Glomerular visceral epithelial cell (primary cell): ENCODE data around the gene NEK8.

Source experiments
- DNase-seq: peaks from one replicate; pipeline ENCODE4 v3.0.0-alpha.2; 2016; ENCODE audit errors: extremely low spot score

NEK8 gene

DNA sequence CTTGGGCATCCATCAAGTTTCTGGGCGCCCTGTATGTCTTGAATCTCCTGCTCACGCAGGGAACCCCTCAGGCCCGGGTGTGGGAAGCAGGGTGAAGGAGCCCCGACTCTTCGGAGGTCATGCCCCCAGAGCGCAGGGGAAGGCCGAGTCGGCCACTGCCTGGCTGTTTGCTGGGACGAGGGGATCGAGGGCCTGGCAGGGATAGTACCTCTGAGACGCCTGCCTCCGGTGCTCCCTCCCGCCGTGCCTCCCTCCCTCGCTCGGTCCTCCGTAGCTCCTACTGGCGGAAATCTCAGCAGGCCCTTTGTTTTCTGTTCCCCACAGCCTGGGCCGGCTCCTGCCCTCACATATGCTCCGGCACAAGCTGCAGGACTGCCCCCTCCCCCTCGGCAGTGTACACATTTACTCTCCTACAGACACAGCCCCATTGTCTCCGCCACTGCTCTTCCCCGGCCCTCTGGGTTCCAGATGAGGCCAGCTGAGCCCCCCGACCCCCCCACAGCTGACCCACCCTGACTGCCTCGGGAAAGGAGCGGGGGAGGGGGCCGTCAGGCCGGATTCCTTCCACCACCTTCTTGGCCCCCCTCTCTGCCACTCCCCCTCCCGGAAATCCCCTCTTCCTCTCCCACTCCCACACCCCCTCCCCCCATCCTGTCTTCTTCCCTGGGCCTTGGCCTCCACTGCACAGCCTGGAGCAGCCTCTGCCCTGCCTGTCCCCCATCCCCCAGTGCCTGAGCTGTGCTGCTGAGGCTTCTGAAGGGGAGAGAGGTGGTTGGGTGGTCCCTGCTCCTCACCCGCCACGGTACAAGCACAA, 16.6 kb downstream of the NEK8 start:
- DNase-seq: peak; percentile 51

DNA sequence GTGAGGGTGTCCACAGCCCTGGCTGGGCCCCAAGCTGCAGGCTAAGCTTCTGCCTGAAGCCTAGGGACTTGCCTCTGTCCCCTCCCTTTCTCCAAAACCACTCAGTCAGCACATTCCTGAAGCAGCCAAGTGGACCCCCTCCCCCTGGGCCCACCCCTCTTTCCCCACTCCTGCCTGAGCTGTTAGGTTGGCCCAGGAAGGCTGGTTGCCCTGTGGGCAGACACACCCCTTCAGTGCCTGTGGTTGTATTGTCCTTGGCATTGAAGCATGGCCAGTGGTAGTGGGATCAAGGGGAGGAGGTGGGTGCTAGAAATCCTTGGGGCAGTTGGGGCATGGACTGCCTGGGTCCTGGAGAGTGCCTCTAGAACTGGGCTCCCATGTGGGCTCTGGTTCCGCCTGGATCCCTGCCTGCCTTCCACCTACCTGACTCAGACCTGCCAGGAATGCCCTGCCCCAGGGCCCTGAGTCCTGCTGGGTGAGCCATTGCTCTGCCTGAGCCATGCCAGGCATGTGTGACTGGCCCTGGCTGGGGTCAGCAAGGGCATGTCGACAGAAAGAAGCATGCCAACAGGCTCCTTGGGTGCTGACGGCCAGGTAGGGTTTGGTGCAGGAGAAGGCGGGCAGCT, 17.3 kb downstream of the NEK8 start:
- DNase-seq: peak; percentile 60

DNA sequence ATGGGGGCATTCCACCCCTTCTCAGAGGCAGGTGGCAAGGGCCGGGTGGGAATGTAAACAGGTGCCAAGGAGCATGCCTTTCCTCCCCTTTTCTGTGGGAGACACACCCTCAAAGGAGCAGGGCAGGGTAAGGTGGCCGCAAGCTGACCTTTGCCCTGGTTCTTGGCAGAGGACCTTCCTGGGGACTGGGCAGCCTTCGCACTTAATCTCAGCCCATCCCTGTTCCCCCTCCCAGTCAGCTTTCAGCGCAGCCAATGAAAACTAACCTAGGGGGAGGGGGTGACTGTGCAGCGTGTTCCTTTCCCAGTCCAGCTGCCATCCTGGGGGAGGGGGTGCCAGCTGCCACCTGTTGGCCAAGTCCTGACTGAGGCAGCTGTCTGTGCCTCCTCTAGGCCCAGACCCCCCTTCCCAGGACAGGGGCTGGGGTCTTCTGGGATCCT, 18.0 kb downstream of the NEK8 start:
- DNase-seq: no peak

DNA sequence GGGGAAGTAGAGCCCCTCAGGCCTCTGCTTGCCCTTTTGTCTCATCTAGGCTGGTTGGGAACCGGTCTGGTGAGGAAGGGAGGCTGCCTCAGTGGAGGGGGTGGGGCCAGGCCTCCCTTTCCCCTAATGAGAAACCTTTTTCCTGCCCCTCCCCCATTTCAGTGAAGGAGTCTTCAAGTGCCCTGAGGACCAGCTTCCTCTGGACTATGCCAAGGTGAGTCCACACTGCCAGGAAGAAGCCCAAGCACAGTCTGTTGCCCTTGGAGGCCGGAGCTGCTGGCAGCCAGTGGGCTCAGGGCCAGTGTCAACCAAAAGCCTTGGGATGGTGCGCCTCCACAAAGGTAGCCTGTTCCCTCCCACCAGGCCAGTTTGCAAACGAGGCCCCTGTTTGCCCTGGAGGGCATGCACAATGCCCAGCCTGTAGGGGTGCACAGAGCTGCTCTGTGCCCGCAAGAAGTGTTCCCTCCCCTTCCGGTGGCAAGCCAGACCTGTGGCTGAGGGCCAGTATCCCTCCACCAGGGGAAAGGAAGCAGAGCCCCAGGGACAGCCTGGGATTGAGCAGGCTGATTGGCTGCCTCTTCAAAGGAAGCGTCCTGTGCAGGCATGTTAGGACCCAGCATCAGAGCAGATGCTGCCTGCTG, 18.6 kb downstream of the NEK8 start:
- DNase-seq: no peak

DNA sequence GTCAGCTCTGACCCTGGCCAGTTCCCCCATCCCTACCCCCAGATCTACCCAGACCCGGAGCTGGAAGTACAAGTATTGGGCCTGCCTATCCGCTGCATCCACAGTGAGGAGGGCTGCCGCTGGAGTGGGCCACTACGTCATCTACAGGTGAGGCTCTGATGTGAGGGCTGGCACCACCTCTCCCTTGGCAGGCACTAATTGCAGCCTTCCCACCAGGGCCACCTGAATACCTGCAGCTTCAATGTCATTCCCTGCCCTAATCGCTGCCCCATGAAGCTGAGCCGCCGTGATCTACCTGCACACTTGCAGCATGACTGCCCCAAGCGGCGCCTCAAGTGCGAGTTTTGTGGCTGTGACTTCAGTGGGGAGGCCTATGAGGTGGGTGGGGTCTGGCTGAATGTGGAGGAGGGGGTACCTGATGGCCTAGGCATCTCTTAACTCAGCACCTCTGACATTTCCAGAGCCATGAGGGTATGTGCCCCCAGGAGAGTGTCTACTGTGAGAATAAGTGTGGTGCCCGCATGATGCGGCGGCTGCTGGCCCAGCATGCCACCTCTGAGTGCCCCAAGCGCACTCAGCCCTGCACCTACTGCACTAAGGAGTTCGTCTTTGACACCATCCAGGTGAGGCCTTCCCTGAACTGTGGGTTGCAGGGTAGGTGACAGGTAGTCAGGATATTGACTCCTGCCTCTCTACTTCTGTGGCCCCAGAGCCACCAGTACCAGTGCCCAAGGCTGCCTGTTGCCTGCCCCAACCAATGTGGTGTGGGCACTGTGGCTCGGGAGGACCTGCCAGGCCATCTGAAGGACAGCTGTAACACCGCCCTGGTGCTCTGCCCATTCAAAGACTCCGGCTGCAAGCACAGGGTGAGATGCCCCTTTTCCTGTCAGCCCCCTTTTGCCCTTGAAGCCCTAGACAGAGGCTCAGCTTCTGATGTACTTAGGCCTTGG, 19.5 kb downstream of the NEK8 start:
- no peak for DNase-seq

DNA sequence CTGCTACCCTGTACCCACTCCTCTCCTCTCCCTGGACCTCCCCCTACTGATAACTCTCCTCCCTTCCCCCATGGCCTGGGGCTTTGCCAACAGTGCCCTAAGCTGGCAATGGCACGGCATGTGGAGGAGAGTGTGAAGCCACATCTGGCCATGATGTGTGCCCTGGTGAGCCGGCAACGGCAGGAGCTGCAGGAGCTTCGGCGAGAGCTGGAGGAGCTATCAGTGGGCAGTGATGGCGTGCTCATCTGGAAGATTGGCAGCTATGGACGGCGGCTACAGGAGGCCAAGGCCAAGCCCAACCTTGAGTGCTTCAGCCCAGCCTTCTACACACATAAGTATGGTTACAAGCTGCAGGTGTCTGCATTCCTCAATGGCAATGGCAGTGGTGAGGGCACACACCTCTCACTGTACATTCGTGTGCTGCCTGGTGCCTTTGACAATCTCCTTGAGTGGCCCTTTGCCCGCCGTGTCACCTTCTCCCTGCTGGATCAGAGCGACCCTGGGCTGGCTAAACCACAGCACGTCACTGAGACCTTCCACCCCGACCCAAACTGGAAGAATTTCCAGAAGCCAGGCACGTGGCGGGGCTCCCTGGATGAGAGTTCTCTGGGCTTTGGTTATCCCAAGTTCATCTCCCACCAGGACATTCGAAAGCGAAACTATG, 20.4 kb downstream of the NEK8 start:
- DNase-seq: no peak

DNA sequence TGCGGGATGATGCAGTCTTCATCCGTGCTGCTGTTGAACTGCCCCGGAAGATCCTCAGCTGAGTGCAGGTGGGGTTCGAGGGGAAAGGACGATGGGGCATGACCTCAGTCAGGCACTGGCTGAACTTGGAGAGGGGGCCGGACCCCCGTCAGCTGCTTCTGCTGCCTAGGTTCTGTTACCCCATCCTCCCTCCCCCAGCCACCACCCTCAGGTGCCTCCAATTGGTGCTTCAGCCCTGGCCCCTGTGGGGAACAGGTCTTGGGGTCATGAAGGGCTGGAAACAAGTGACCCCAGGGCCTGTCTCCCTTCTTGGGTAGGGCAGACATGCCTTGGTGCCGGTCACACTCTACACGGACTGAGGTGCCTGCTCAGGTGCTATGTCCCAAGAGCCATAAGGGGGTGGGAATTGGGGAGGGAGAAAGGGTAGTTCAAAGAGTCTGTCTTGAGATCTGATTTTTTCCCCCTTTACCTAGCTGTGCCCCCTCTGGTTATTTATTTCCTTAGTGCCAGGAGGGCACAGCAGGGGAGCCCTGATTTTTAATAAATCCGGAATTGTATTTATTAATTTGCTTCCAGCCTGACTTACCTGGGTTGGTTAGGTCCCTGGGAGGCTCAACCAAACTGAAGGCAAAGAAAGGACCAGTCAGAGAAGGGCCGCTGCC, 21.1 kb downstream of the NEK8 start:
- no peak for DNase-seq

DNA sequence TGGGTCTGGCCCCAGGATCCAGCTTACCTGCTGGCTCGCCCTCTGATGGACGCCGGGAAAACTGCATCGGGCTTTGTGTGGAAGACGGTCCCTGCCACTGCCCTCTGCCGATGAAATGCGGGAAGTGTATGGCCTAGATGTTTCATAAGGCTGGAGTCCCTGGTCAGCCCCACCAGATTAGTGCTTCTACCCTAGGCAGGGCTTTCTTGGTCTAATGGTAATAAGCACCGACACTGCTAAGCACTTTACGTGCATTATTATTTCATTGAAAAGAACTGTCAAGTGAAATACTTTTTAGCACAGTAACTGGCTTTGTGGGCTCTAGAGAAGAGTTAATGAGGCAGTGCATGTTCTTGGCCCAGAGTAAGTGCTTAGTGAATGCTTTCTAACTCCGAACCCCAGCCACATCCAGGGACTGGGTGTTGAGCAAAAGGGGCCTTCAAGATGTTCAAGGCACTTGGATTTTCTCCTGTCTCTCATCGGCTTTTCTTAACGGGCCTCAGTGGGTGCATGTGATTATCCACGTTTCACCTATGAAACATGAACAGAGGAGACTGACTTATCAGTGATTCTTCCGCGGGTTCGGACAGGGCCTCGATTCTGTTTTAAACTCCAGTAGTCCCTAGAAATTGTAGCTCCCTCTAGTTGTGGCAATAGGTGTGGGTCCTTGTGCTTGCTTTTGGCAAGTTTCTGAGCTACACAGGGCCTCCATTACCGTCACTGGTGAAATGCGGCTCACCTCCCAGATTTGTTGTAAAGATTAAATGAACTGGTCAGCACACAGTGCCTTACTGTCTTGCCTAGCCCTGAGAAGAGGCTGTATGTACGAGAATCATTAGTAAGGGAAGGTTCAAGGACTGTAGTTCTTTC, 21.8 kb downstream of the NEK8 start:
- peak; percentile 94 for DNase-seq

DNA sequence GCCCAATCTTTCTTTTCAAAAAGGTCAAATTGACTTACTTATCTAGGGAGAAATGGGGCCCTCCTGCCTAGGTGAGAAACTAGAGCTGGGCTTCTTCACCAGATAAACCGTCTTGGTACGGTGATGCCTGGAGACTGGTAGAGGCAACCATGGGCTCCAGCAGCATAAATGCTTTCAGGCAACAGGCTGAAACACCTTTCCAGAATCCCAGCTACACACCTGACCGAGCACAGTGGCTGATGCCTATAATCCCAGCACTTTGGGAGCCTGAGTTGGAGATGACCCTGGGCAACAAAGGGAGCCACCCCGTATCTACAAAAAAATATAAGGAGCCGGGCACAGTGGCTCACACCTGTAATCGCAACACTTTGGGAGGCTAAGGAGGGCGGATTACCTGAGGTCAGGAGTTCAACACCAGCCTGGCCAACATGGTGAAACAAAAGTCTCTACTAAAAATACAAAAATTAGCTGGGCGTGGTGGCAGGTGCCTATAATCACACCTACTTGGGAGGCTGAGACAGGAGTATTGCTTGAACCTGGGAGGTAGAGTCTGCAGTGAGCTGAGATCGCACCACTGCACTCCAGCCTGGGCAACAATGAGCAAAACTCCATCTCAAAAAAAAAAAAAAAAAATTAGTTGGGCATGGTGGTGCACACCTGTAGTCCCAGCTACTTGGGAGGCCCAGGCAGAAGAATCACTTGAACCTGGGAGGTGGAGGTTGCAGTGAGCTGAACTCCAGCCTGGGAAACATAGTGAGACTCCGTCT, 23.2 kb downstream of the NEK8 start:
- DNase-seq: no peak

DNA sequence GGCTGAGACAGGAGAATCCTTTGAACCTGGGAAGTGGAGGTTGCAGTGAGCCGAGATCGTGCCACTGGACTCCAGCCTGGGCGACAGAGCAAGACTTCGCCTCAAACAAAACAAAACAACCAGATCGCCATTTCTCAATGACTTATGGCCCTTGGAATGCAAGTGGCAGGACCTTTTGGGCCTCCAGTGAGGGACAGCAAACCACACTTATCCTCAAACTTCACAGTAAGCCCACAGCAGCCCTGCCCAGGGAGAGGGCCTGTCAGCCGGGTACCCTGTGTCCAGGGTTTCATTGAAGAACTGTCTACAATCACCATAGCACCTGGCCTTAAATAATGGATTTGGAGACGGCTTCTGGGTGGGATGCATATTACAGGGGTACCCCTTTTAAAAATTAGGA, 26.9 kb downstream of the NEK8 start:
- peak; percentile 57 for DNase-seq

DNA sequence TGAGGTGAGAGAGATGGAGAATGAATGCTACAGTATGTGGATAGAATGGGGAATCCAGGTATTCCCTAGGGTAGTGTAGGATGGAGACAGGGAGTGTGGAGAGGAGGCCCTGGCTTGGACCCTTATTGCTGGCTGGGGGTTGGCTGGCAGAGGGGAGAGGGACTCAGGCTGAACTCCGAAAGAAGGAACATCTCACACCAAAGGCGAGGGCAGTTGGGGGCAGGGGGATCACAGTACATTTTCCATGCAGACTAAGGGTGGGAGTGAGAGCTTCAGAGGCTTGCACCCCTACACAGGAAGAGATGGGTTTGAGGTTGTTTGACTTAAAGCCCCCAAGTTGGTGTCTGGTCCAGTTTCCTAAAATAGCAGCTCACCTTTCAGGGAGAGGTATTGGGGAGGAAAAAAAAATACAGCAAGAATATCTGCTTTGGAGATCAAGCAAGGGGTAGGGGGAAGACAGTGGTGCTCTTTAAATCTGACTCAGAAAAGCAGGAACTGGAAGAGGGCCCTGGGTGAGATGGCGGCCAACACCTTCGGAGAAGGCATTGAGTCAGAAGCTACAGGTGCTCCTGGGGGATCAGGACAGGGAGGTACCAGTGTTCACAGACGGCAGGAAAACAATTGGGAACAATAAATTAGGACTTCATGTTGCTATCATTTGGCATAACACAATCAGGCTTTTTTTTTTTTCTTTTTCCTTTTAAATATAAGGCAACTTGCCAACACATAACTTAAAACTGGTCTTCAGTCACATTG, 27.6 kb downstream of the NEK8 start:
- DNase-seq: no peak

DNA sequence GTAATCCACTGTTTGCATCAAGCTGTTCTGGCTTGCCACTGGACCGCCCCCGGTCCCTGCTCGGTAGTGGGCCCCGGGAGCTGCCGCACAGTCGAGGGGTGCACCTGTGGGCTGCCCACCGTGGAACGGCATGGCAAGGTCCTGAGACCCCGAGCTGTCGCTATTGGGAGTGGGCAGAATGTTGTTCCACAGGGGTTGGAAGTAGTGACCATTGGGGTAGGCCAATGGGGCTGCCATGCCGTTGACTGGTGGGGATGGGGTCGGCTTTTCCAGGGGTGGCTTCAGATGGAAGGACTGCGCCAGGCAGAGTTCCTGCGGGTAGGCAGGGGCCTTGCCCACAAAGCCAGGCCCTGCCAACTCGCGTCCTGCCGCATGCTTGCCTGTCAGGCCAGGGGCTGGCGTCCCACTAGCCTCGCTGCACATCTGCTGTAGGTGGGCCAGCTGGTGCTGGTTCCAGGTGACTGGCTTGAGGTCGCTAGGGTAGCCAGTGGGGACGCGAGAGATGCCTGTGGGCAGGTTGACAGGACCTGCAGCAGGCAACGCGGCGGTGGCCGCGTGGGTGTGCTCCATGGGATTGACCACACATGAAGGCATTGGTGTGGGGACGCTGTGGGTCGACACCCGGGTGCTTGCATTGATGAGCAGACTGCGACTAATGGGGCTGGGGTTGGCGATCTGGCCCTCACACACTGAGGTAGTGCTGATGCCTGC, 30.0 kb downstream of the NEK8 start:
- no peak for DNase-seq

DNA sequence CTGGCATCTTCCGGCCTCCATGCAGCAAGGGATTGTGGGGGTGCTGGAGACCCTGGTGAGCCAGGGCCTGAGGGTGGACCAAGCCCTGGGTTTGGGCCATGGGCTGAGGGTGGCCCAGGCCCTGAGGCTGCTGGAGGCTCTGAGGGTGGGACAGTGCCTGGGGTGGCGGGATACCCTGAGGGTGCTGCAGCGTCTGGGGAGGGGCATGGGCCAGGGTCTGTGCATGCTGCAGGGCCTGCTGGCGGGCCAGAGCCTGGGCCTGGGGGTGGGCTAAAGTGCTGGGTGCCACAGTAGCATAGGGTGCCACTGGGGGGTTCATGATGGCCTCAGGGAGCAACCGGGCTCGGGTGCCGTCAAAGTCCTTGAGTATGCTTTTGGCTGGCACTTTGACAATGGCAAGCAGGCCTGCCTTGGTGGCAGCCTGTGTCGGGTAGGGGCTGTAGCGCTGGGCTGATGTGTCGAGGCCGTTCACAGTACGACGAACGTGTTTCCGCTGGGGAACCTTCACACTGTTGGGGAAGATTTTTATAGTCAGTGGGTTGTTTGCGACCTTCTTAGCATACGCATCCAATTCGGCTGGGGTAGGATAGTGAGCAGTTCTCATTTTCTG, 30.8 kb downstream of the NEK8 start:
- no peak for DNase-seq

DNA sequence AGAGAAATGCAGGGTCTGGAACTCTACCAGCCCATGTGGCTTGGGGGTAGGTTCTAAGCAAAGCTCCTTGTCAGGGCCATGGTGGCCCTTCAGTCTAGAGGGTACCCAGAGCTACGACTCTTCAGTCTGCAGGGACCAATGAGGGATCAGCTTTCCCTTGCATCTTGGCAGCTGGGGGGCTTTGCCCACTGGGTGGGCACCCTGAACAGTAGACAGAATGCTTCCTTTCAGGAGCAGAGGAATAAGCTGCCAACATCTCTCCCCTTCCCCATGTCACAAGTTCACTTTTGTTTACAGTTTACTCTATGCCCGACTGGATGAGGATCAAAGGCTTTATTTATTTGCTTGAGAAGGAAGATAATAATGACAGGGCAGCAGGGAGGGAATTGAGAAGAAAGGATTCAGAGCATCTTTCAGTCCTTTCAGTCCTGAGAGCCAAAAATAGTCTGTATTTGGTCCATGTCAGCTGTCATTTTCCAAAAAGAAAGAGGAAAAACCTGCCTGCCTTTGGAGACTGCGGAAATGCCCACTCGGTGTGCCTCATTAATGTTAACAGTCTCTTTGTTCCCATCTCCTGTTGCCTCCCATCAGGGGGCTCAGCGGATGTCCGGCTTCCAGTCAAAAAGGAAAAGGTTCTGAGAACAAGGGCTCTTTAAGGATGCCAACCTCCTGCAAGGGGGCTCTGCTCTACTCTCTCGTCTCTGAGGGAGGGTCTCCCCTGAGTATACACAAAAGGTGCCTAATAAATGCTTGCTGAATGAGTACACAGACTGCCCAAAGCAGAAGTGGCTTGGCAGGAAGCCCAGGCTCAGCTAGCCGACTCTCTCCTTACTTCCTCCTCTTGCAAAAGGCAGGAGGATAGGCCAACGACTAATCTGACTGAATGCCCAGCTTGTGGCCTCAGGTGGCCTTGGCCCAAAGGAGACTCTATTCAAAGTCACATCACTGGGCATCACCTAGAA, 32.3 kb downstream of the NEK8 start:
- DNase-seq: peak; percentile 27

DNA sequence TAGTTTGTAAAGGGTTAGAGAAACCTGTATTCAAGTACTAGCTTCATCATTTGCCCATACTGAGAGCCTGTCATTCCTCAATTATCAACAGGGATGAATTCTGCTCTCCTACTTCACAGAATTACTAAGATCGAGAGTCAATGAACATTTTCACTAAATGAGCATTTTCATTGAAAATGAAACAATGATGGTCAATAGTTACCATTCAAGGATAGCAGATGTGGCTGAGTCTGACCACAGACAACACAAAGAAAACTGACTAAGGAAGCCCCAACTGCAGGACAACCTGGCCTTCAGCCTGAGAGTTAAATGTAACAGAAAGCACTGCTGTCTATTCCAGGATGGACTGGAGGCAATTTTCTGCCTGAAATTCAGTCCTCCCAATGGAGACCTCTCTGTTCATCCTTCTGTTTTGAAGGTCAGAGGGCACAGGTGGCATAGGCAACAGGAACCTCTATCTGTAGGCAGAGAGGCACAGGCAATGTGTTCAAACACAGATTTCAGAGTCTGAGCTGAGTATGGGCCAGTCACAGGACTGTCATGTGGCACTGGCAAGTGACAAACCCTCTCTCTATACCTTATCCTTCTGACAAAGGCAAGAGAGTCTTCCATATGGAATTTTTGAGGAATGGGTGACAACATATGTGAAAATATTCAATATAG, 34.7 kb downstream of the NEK8 start:
- no peak for DNase-seq
